Stimulated activated CD4-positive, alpha-beta T cell treated with anti-CD3 and anti-CD28 coated beads, Interleukin-12 subunit alpha, Interleukin-12 subunit beta, amount 100 ng/mL, for 24 hours (primary cell): Measurements from ENCODE around the gene TMEM41B.
A peak's percentile ranks its signal among the peaks of the same experiment; 100 is the strongest.
"Not testable (repeated sequence)": the region's sequence is repeated elsewhere in the genome, so short reads cannot be mapped to it uniquely, and the experiment has no call there.

Experiments used
- DNase-seq, 2 experiments: peaks; one replicate each; pipeline ENCODE4 v3.0.0-alpha.2; 2020; ENCODE audit warnings: low read depth in 2 of 2

Gene TMEM41B

GRCh38 chr11:9314291-9315077 lies at the start of gene TMEM41B:
TMEM41B (minus strand) TSS chr11:9314593; CDS start chr11:9314441, 152 bp downstream.
- peak; percentile 98 to 100 for DNase-seq

- no peak for DNase-seq
Observed at GRCh38 chr11:9362393-9362863, 48.0 kb upstream of the TMEM41B start.

- not testable (repeated sequence) for DNase-seq
Observed at GRCh38 chr11:9360862-9361622, 46.6 kb upstream of the TMEM41B start.

- no peak for DNase-seq
Observed at GRCh38 chr11:9357041-9357440, 42.6 kb upstream of the TMEM41B start.

- DNase-seq: no peak
Observed at GRCh38 chr11:9351321-9351881, 37.0 kb upstream of the TMEM41B start.

GRCh38 chr11:9347779-9348178 lies 33.4 kb upstream of the TMEM41B start:
- not testable (repeated sequence) for DNase-seq

- no peak for DNase-seq
Observed at GRCh38 chr11:9347100-9347499, 32.7 kb upstream of the TMEM41B start.

GRCh38 chr11:9344061-9344680 lies 29.8 kb upstream of the TMEM41B start:
- DNase-seq: no peak

- no peak for DNase-seq
Observed at GRCh38 chr11:9341638-9342178, 27.3 kb upstream of the TMEM41B start.

GRCh38 chr11:9332655-9333054 lies 18.3 kb upstream of the TMEM41B start:
- no peak for DNase-seq

- no peak for DNase-seq
Observed at GRCh38 chr11:9330387-9331384, 16.3 kb upstream of the TMEM41B start.

- no peak for DNase-seq
Observed at GRCh38 chr11:9320047-9320446, 5.7 kb upstream of the TMEM41B start.

GRCh38 chr11:9319377-9320001 lies 5.1 kb upstream of the TMEM41B start:
- DNase-seq: not testable (repeated sequence)

- not testable (repeated sequence) for DNase-seq
Observed at GRCh38 chr11:9318442-9319376, 4.3 kb upstream of the TMEM41B start.

GRCh38 chr11:9316334-9316733 lies 1.9 kb upstream of the TMEM41B start:
- no peak for DNase-seq

- DNase-seq: no peak
Observed at GRCh38 chr11:9315078-9315688, 790 bp upstream of the TMEM41B start.

GRCh38 chr11:9313648-9314290 lies 624 bp downstream of the TMEM41B start:
- no peak for DNase-seq
